Vagina (tissue), 2 donors: ENCODE measurements around the gene BRCA1. TPM values are rescaled to one million over a fixed set of nuclear protein-coding genes. Genes with fewer than 3 reads are reported as not detected.
"Not testable (repeated sequence)": the region's sequence is repeated elsewhere in the genome, so short reads cannot be mapped to it uniquely, and the experiment has no call there.

Experiments
- DNase-seq, 2 donors: peaks; one replicate each; pipeline ENCODE4 v3.0.0-alpha.2; 2017; ENCODE audit errors: extremely low spot score in 2 of 2
- H3K27ac ChIP-seq: fragments of 200-600 bp; sonication (generic); one replicate; pipeline ENCODE4 v1.5.1; 2019
- H3K27me3 ChIP-seq: fragments of 200-600 bp; sonication (generic); one replicate; pipeline ENCODE4 v1.5.1; 2019
- H3K36me3 ChIP-seq, 2 donors: fragments of 200-600 bp; sonication (generic); one replicate each; pipeline ENCODE4 v1.5.1; 2017 to 2019
- H3K4me1 ChIP-seq: fragments of 200-600 bp; sonication (generic); one replicate; pipeline ENCODE4 v1.5.1; 2019
- H3K4me3 ChIP-seq, 2 donors: fragments of 200-600 bp; sonication (generic); 1 replicate in 1 of 2; 2 replicates in 1 of 2; pipeline ENCODE4 v1.5.1; 2016 to 2019
- H3K9me3 ChIP-seq: fragments of 200-600 bp; sonication (generic); one replicate; pipeline ENCODE4 v1.5.1; 2019
- CTCF ChIP-seq, 3 experiments: fragments of 450-650 bp in 2 of 3; fragments of 200-600 bp in 1 of 3; sonication (generic) in 1 of 3; IDR thresholded peaks; one replicate each; pipeline ENCODE4 v1.5.1; 2017 to 2019; ENCODE audit warnings: antibody characterized with exemption in 3 of 3, mild to moderate bottlenecking in 2 of 3, moderate library complexity in 2 of 3
- POLR2A ChIP-seq, 2 donors: fragments of 450-650 bp; IDR thresholded peaks; one replicate each; pipeline ENCODE4 v1.6.1; 2017; ENCODE audit warnings: antibody characterized with exemption in 2 of 2, mild to moderate bottlenecking in 2 of 2, moderate library complexity in 2 of 2
- POLR2AphosphoS5 ChIP-seq, 2 donors: sonication (generic); formaldehyde crosslinking; IDR thresholded peaks; one replicate each; pipeline ENCODE4 v1.9.0; 2017; ENCODE audit warnings: antibody characterized with exemption in 2 of 2, mild to moderate bottlenecking in 2 of 2, low read depth in 1 of 2; ENCODE audit not compliant: insufficient read depth in 1 of 2
- intact Hi-C: fragments of 100-400 bp; cut with DNase I; formaldehyde crosslinking; loops from one replicate; pipeline ENCODE4 v1.15.1; 2023
- total RNA-seq: library from RNA; depleted of rRNA; stranded (reverse); fragments of >200 nt; gene quantifications from one replicate; pipeline ENCODE4 v1.2.3, GENCODE V29; 2016

Gene BRCA1
- total RNA-seq, 1 donor from 2014 or later = 6.6 TPM

- TF ChIP-seq POLR2A (IDR thresholded peaks at IDR 0.05) (no peak), POLR2AphosphoS5 (IDR thresholded peaks at IDR 0.05; ENCODE audit: insufficient read depth in 1 of 2, low read depth in 1 of 2) (no peak), CTCF (IDR thresholded peaks at IDR 0.05) (no peak)
- intact Hi-C loops = no loop called here
- Histone ChIP-seq H3K27me3 (no peaks in the 10 kb centered on the region), H3K4me3 (no peak overlapping the region), H3K9me3 (no peaks in the 10 kb centered on the region), H3K36me3 (no peaks in the 10 kb centered on the region), H3K4me1 (no peaks in the 10 kb centered on the region), H3K27ac (no peak overlapping the region)
- DNase-seq = no peak
Measured at GRCh38 chr17:43146649-43147048, 21.5 kb upstream of the BRCA1 start.

- Histone ChIP-seq H3K4me1 (no peaks in the 10 kb centered on the region), H3K27ac (no peak overlapping the region), H3K36me3 (no peaks in the 10 kb centered on the region), H3K27me3 (no peaks in the 10 kb centered on the region), H3K4me3 (no peak overlapping the region), H3K9me3 (no peaks in the 10 kb centered on the region)
- no peak for DNase-seq
- TF ChIP-seq POLR2A (IDR thresholded peaks at IDR 0.05) = no peak
- TF ChIP-seq POLR2AphosphoS5 (IDR thresholded peaks at IDR 0.05; ENCODE audit: insufficient read depth in 1 of 2, low read depth in 1 of 2) = no peak
- TF ChIP-seq CTCF (IDR thresholded peaks at IDR 0.05) = no peak
- intact Hi-C loops = no loop called here
Measured at GRCh38 chr17:43143201-43143600, 18.0 kb upstream of the BRCA1 start.

GRCh38 chr17:43142153-43142552, 17.0 kb upstream of the BRCA1 start:
- intact Hi-C loops = no loop called here
- TF ChIP-seq POLR2A (IDR thresholded peaks at IDR 0.05) = no peak
- no peak for TF ChIP-seq POLR2AphosphoS5 (IDR thresholded peaks at IDR 0.05; ENCODE audit: insufficient read depth in 1 of 2, low read depth in 1 of 2)
- no peak for TF ChIP-seq CTCF (IDR thresholded peaks at IDR 0.05)

GRCh38 chr17:43140396-43141332, 15.5 kb upstream of the BRCA1 start:
- H3K27ac ChIP-seq = no peak overlapping the region
- H3K4me1 ChIP-seq = no peaks in the 10 kb centered on the region
- H3K9me3 ChIP-seq = no peaks in the 10 kb centered on the region
- TF ChIP-seq POLR2AphosphoS5 (IDR thresholded peaks at IDR 0.05; ENCODE audit: insufficient read depth in 1 of 2, low read depth in 1 of 2) = no peak
- TF ChIP-seq CTCF (IDR thresholded peaks at IDR 0.05) = no peak
- TF ChIP-seq POLR2A (IDR thresholded peaks at IDR 0.05) = no peak
- DNase-seq = no peak
- no peak overlapping the region for H3K4me3 ChIP-seq
- H3K36me3 ChIP-seq = no peaks in the 10 kb centered on the region
- no peaks in the 10 kb centered on the region for H3K27me3 ChIP-seq
- intact Hi-C loops = no loop called here

More at GRCh38 chr17:43142153-43142552, 17.0 kb upstream of the BRCA1 start:
- Histone ChIP-seq H3K27me3 (no peaks in the 10 kb centered on the region), H3K36me3 (no peaks in the 10 kb centered on the region), H3K4me1 (no peaks in the 10 kb centered on the region), H3K27ac (no peak overlapping the region), H3K9me3 (no peaks in the 10 kb centered on the region), H3K4me3 (no peak overlapping the region)
- no peak for DNase-seq

GRCh38 chr17:43138531-43138930, 13.4 kb upstream of the BRCA1 start:
- H3K4me1 ChIP-seq, H3K9me3 ChIP-seq, DNase-seq, H3K27me3 ChIP-seq, H3K36me3 ChIP-seq, H3K27ac ChIP-seq, H3K4me3 ChIP-seq, intact Hi-C loops: not testable (repeated sequence)

- not testable (repeated sequence) for H3K9me3 ChIP-seq
Measured at GRCh38 chr17:43136574-43136973, 11.4 kb upstream of the BRCA1 start.

More at GRCh38 chr17:43136574-43136973, 11.4 kb upstream of the BRCA1 start:
- DNase-seq, H3K4me3 ChIP-seq, H3K27me3 ChIP-seq, intact Hi-C loops, H3K4me1 ChIP-seq, H3K36me3 ChIP-seq, H3K27ac ChIP-seq: not testable (repeated sequence)
